Measurements from ENCODE around the gene TMC8. TPM values are rescaled to one million over a fixed set of nuclear protein-coding genes. Genes with fewer than 3 reads are reported as not detected.

The TMC8 gene
- total and polyA plus RNA-seq, 2 of the 8 experiments (the other 6 are each of a cell fraction or from before 2014, with no cell fraction given): 1.00 to 2.8 TPM

DNA sequence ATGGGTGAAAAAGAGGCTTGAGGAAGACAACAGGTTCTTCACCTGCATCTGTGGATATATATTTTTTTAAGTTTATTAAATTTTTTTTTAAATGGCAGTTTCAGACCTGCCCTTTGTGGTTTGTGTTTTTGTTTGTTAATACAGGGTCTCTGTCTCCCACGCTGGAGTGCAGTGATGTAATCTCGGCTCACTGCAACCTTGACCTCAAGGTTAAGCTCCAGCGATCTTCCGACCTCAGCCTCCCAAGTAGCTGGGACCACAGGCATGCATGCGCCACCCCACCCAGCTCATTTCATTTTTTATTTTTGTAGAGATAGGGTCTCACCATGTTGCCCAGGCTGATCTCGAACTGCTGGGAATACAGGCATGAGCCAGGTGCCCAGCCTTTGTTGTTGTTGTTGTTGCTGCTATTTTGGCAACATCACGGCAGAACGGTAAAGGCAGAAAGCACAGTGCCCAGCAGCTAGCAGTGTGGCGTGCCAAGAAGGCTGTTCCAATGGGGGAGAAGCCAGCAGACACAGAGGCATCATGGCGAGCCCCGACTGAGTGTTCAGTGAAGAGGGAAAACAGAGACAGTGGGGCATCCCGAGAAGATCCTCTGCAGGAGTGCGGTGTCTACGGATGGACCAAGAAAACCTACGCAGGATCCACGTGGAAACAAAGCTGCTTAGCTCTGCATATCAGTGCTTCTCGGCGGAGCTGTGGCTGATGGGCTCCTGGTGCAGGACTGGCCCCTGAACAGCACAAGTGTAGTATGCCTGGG is 21.7 kb upstream of the TMC8 start (continued):
- TF ChIP-seq CHD7 (IDR thresholded peaks at IDR 0.05; ENCODE audit: insufficient replicate concordance, low read length) (no peak), SP2 (IDR thresholded peaks at IDR 0.05; ENCODE audit: low read length) (no peak), FOSL1 (IDR thresholded peaks at IDR 0.05; ENCODE audit: insufficient read depth, low read depth, low read length) (no peak), CEBPB (IDR thresholded peaks at IDR 0.05; ENCODE audit: low read depth, low read length) (no peak)

Data from H1 (cell line).